HEK293 (cell line): ENCODE measurements around the gene DPY19L3.

Experiments
- CTCF ChIA-PET: fragments of 350-600 bp; formaldehyde crosslinking; extraction: SDS; loops from one replicate; lab custom pipeline; 2021; ENCODE audit warnings: antibody characterized with exemption; lab: Yijun Ruan, JAX
- POLR2A ChIA-PET: fragments of 300-600 bp; formaldehyde crosslinking; extraction: SDS; loops from one replicate; lab custom pipeline; 2020; ENCODE audit warnings: antibody characterized with exemption, inconsistent platforms; lab: Yijun Ruan, JAX
- H3K27ac ChIP-seq: fragments of 200-500 bp; sonication (Bioruptor generic); 2 replicates; pipeline ENCODE4 v1.5.1; 2014; ENCODE audit warnings: low read depth, low read length, control low read depth, inconsistent platforms; ENCODE audit errors: extremely low read depth
- H3K36me3 ChIP-seq, 2 experiments: fragments of 200-500 bp in 1 of 2; sonication (Bioruptor generic) in 1 of 2; 1 replicate in 1 of 2; 2 replicates in 1 of 2; pipeline ENCODE4 v1.5.1; 2014 to 2017; ENCODE audit warnings: inconsistent platforms in 2 of 2, low read length in 2 of 2; ENCODE audit not compliant: control insufficient read depth in 2 of 2, insufficient read depth in 1 of 2
- H3K4me1 ChIP-seq: fragments of 200-500 bp; sonication (Bioruptor generic); 2 replicates; pipeline ENCODE4 v1.5.1; 2014; ENCODE audit warnings: mild to moderate bottlenecking, low read length, inconsistent platforms; ENCODE audit not compliant: control insufficient read depth, insufficient read depth
- H3K4me3 ChIP-seq: 2 replicates; pipeline ENCODE4 v1.5.1; 2011; ENCODE audit warnings: low read depth, mild to moderate bottlenecking, control low read depth, low read length, moderate library complexity
- H3K9me3 ChIP-seq: fragments of 200-500 bp; sonication (Bioruptor generic); 2 replicates; pipeline ENCODE4 v1.5.1; 2014; ENCODE audit warnings: low read depth, low read length, inconsistent platforms; ENCODE audit not compliant: control insufficient read depth, insufficient read depth
- HOXA7 ChIP-seq: sonication (generic); formaldehyde crosslinking; IDR thresholded peaks from 2 replicates; pipeline ENCODE4 v1.8.1; 2022; ENCODE audit warnings: missing genetic modification reagents, borderline replicate concordance
- HOXC10 ChIP-seq: sonication (generic); formaldehyde crosslinking; IDR thresholded peaks from 2 replicates; pipeline ENCODE4 v1.8.1; 2023; ENCODE audit warnings: mild to moderate bottlenecking, missing genetic modification reagents
- HOXD13 ChIP-seq: sonication (generic); formaldehyde crosslinking; IDR thresholded peaks from 2 replicates; pipeline ENCODE4 v1.8.0; 2022; ENCODE audit warnings: missing genetic modification reagents, borderline replicate concordance
- OVOL3 ChIP-seq: fragments of 450-650 bp; formaldehyde crosslinking; IDR thresholded peaks from 2 replicates; pipeline ENCODE4 v1.5.1; 2016; ENCODE audit warnings: missing biosample characterization, missing genetic modification characterization
- PRDM4 ChIP-seq: fragments of 450-650 bp; formaldehyde crosslinking; IDR thresholded peaks from 2 replicates; pipeline ENCODE4 v1.5.1; 2017; ENCODE audit warnings: missing biosample characterization, missing genetic modification characterization
- ZBTB1 ChIP-seq: fragments of 450-650 bp; formaldehyde crosslinking; IDR thresholded peaks from 2 replicates; pipeline ENCODE4 v1.5.1; 2016; ENCODE audit warnings: missing biosample characterization, missing genetic modification characterization
- ZBTB8A ChIP-seq: fragments of 450-650 bp; formaldehyde crosslinking; IDR thresholded peaks from 2 replicates; pipeline ENCODE4 v1.5.1; 2016; ENCODE audit warnings: missing biosample characterization, missing genetic modification characterization
- ZFHX2 ChIP-seq: fragments of 450-650 bp; formaldehyde crosslinking; conservative IDR thresholded peaks from 2 replicates; pipeline ENCODE4 v1.5.1; 2016; ENCODE audit warnings: missing biosample characterization, missing genetic modification characterization
- ZNF175 ChIP-seq: fragments of 450-650 bp; formaldehyde crosslinking; IDR thresholded peaks from 2 replicates; pipeline ENCODE4 v1.5.1; 2016; ENCODE audit warnings: missing biosample characterization, missing genetic modification characterization
- ZNF19 ChIP-seq: fragments of 450-650 bp; formaldehyde crosslinking; IDR thresholded peaks from 2 replicates; pipeline ENCODE4; 2016; ENCODE audit warnings: missing biosample characterization, missing genetic modification characterization, low read depth
- ZNF24 ChIP-seq: fragments of 450-650 bp; formaldehyde crosslinking; IDR thresholded peaks from 2 replicates; pipeline ENCODE4 v1.5.1; 2016; ENCODE audit warnings: missing biosample characterization, missing genetic modification characterization
- ZNF311 ChIP-seq: fragments of 450-650 bp; formaldehyde crosslinking; IDR thresholded peaks from 2 replicates; pipeline ENCODE4 v1.5.1; 2017; ENCODE audit warnings: missing biosample characterization, missing genetic modification characterization, borderline replicate concordance
- ZNF596 ChIP-seq: fragments of 450-650 bp; IDR thresholded peaks from 2 replicates; pipeline ENCODE4 v1.5.0; 2018; ENCODE audit warnings: missing biosample characterization, mild to moderate bottlenecking, missing genetic modification characterization, moderate library complexity
- ZNF624 ChIP-seq: fragments of 450-650 bp; formaldehyde crosslinking; IDR thresholded peaks from 2 replicates; pipeline ENCODE4 v1.5.1; 2017; ENCODE audit warnings: missing biosample characterization, missing genetic modification characterization
- ZNF707 ChIP-seq: fragments of 450-650 bp; formaldehyde crosslinking; IDR thresholded peaks from 2 replicates; pipeline ENCODE4 v1.5.1; 2016; ENCODE audit warnings: missing biosample characterization, missing genetic modification characterization
- TF ChIP-seq, protein P1 (sequence below): fragments of 450-650 bp; formaldehyde crosslinking; IDR thresholded peaks from 2 replicates; pipeline ENCODE4 v1.5.1; 2016; ENCODE audit warnings: missing biosample characterization, missing genetic modification characterization
- TF ChIP-seq, protein P2 (sequence below): fragments of 450-650 bp; formaldehyde crosslinking; IDR thresholded peaks from 2 replicates; pipeline ENCODE4; 2016; ENCODE audit warnings: missing biosample characterization, missing genetic modification characterization
- TF ChIP-seq, protein P3 (sequence below): fragments of 450-650 bp; formaldehyde crosslinking; IDR thresholded peaks from 2 replicates; pipeline ENCODE4 v1.5.0; 2017; ENCODE audit warnings: missing biosample characterization, missing genetic modification characterization, borderline replicate concordance
- TF ChIP-seq, protein P4 (sequence below): fragments of 450-650 bp; formaldehyde crosslinking; IDR thresholded peaks from 2 replicates; pipeline ENCODE4 v1.5.1; 2016; ENCODE audit warnings: missing biosample characterization, missing genetic modification characterization, low read depth
- TF ChIP-seq, protein P5 (sequence below): fragments of 450-650 bp; formaldehyde crosslinking; IDR thresholded peaks from 2 replicates; pipeline ENCODE4 v1.5.1; 2016; ENCODE audit warnings: missing biosample characterization, missing genetic modification characterization

DPY19L3 gene

DNA sequence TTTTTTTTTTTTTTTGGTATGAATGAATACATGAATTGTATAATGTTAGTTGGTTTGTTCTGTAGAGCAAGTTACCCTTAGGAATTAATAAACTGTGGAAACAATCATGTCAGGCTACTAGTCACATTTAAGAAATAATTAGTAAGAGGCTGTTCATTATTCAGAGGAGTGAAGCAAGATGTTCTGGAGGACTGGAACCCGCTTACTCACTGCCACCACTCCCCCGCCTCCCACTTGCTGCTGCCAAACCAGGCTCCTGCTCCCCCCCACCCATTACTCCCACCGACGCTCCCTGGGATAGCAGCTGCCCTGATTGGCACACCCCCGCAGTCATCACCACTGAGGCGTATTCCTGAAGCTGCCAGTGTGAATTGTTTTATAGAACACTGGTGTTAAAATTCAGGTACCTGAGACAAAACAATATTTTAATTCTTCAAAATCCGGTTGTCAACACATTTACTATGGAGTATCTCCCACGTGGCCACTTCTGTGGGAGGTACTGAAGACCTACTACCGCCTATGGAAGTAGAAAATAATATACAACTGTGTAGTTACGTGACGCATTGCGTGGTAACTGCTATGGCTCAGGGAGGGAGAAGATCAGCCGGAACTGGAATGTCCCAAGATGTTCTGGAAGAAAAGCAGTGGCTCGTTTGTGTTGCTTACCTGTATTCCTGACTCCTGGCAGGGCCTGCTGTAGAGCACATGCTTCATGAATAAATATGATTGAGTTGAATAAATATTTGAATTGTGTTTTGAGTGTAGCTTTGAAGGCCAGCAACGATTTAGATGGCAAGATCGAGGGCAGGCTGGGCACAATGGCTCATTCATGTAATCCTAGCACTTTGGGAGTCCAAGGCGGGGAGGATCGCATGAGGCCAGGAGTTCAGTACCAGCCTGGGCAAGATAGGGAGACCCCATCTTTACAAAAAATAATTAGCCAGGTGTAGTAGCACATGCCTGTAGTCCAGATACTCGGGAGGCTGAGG, 1.7 kb downstream of the DPY19L3 start (continued):
- TF ChIP-seq, protein P1, sequence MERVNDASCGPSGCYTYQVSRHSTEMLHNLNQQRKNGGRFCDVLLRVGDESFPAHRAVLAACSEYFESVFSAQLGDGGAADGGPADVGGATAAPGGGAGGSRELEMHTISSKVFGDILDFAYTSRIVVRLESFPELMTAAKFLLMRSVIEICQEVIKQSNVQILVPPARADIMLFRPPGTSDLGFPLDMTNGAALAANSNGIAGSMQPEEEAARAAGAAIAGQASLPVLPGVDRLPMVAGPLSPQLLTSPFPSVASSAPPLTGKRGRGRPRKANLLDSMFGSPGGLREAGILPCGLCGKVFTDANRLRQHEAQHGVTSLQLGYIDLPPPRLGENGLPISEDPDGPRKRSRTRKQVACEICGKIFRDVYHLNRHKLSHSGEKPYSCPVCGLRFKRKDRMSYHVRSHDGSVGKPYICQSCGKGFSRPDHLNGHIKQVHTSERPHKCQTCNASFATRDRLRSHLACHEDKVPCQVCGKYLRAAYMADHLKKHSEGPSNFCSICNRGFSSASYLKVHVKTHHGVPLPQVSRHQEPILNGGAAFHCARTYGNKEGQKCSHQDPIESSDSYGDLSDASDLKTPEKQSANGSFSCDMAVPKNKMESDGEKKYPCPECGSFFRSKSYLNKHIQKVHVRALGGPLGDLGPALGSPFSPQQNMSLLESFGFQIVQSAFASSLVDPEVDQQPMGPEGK (tag by site-specific recombination) = no peak
- TF ChIP-seq ZFHX2 = peak; percentile 70
- TF ChIP-seq, protein P2, sequence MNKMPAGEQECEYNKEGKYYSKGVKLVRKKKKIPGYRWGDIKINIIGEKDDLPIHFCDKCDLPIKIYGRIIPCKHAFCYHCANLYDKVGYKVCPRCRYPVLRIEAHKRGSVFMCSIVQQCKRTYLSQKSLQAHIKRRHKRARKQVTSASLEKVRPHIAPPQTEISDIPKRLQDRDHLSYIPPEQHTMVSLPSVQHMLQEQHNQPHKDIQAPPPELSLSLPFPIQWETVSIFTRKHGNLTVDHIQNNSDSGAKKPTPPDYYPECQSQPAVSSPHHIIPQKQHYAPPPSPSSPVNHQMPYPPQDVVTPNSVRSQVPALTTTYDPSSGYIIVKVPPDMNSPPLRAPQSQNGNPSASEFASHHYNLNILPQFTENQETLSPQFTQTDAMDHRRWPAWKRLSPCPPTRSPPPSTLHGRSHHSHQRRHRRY (tag by site-specific recombination) = no peak
- no peak for TF ChIP-seq ZBTB1 (tag by site-specific recombination)
- TF ChIP-seq HOXA7 (CRISPR knock-in tag) = no peak
- TF ChIP-seq, all 188 proteins: peak for 5

GRCh38 chr19:32415246-32415645, 9.7 kb downstream of the DPY19L3 start:
- ChIA-PET POLR2A (interaction anchor here (1.8 to 3.1 kb wide), 2 partner anchors 10 kb away, joined by 10 to 20 read pairs; partner anchors contain the start of gene DPY19L3), CTCF (no interaction called here)
- H3K36me3 ChIP-seq = peaks cover 69 to 98% of the 10 kb centered on the region in 2 experiments
- H3K4me1 ChIP-seq = no peaks in the 10 kb centered on the region
- no peaks in the 10 kb centered on the region for H3K9me3 ChIP-seq
- no peak overlapping the region for H3K4me3 ChIP-seq
- no peak overlapping the region for H3K27ac ChIP-seq
- TF ChIP-seq, protein P3, sequence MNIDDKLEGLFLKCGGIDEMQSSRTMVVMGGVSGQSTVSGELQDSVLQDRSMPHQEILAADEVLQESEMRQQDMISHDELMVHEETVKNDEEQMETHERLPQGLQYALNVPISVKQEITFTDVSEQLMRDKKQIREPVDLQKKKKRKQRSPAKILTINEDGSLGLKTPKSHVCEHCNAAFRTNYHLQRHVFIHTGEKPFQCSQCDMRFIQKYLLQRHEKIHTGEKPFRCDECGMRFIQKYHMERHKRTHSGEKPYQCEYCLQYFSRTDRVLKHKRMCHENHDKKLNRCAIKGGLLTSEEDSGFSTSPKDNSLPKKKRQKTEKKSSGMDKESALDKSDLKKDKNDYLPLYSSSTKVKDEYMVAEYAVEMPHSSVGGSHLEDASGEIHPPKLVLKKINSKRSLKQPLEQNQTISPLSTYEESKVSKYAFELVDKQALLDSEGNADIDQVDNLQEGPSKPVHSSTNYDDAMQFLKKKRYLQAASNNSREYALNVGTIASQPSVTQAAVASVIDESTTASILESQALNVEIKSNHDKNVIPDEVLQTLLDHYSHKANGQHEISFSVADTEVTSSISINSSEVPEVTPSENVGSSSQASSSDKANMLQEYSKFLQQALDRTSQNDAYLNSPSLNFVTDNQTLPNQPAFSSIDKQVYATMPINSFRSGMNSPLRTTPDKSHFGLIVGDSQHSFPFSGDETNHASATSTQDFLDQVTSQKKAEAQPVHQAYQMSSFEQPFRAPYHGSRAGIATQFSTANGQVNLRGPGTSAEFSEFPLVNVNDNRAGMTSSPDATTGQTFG (tag by site-specific recombination) = no peak
- TF ChIP-seq ZNF707 (tag by site-specific recombination) (no peak), ZNF24 (tag by site-specific recombination) (no peak), ZNF175 (tag by site-specific recombination) (no peak), ZBTB8A (no peak), HOXD13 (CRISPR knock-in tag) (no peak), OVOL3 (tag by site-specific recombination) (no peak), ZNF19 (tag by site-specific recombination) (no peak), ZNF624 (tag by site-specific recombination) (no peak), HOXC10 (no peak), ZNF596 (tag by site-specific recombination) (no peak), ZNF311 (no peak), PRDM4 (tag by site-specific recombination) (no peak)
- TF ChIP-seq, protein P4, sequence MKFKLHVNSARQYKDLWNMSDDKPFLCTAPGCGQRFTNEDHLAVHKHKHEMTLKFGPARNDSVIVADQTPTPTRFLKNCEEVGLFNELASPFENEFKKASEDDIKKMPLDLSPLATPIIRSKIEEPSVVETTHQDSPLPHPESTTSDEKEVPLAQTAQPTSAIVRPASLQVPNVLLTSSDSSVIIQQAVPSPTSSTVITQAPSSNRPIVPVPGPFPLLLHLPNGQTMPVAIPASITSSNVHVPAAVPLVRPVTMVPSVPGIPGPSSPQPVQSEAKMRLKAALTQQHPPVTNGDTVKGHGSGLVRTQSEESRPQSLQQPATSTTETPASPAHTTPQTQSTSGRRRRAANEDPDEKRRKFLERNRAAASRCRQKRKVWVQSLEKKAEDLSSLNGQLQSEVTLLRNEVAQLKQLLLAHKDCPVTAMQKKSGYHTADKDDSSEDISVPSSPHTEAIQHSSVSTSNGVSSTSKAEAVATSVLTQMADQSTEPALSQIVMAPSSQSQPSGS (tag by site-specific recombination) = no peak
- TF ChIP-seq, protein P2 (tag by site-specific recombination) = no peak
- TF ChIP-seq, protein P5, sequence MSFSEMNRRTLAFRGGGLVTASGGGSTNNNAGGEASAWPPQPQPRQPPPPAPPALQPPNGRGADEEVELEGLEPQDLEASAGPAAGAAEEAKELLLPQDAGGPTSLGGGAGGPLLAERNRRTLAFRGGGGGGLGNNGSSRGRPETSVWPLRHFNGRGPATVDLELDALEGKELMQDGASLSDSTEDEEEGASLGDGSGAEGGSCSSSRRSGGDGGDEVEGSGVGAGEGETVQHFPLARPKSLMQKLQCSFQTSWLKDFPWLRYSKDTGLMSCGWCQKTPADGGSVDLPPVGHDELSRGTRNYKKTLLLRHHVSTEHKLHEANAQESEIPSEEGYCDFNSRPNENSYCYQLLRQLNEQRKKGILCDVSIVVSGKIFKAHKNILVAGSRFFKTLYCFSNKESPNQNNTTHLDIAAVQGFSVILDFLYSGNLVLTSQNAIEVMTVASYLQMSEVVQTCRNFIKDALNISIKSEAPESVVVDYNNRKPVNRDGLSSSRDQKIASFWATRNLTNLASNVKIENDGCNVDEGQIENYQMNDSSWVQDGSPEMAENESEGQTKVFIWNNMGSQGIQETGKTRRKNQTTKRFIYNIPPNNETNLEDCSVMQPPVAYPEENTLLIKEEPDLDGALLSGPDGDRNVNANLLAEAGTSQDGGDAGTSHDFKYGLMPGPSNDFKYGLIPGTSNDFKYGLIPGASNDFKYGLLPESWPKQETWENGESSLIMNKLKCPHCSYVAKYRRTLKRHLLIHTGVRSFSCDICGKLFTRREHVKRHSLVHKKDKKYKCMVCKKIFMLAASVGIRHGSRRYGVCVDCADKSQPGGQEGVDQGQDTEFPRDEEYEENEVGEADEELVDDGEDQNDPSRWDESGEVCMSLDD (tag by site-specific recombination) = no peak
